Esophagus muscularis mucosa (tissue), 3 donors: ENCODE results near the gene FKBP10.

ENCODE experiments used
- CTCF ChIP-seq, 3 experiments: fragments of 200-600 bp in 2 of 3; fragments of 450-650 bp in 1 of 3; sonication (generic) in 2 of 3; IDR thresholded peaks; one replicate each; pipeline ENCODE4 v1.5.1; 2017 to 2019; ENCODE audit warnings: antibody characterized with exemption in 3 of 3, mild to moderate bottlenecking in 2 of 3, moderate library complexity in 1 of 3
- POLR2A ChIP-seq: fragments of 450-650 bp; IDR thresholded peaks from one replicate; pipeline ENCODE4 v1.6.1; 2017; ENCODE audit warnings: antibody characterized with exemption, moderate library complexity, mild to moderate bottlenecking, low read depth

GRCh38 chr17:41823141-41823524, 10.3 kb downstream of the FKBP10 start:
- TF ChIP-seq CTCF (IDR thresholded peaks at IDR 0.05): no peak
- no peak for TF ChIP-seq POLR2A
